Right lung (tissue), 5 donors: ENCODE results near the gene APBB2. TPM values are rescaled to one million over a fixed set of nuclear protein-coding genes. Genes with fewer than 3 reads are reported as not detected.
"Not testable (repeated sequence)": the region's sequence is repeated elsewhere in the genome, so short reads cannot be mapped to it uniquely, and the experiment has no call there.

ENCODE experiments used
- DNase-seq, 2 donors: peaks; one replicate each; pipeline ENCODE4 v3.0.0-alpha.2; 2013
- polyA plus RNA-seq, 5 donors: library from polyadenylated mRNA; unstranded; fragments of 120-200 nt; gene quantifications; one replicate each; pipeline versions ENCODE4 v1.2.1 to v1.2.3, GENCODE V29; 2013; ENCODE audit warnings: inconsistent platforms in 1 of 5, low replicate concordance in 1 of 5; ENCODE audit not compliant: insufficient read length in 5 of 5, insufficient read depth in 1 of 5

APBB2 gene
- polyA plus RNA-seq, 5 donors, result 30.5 to 60.4 (median 48.7) TPM

GRCh38 chr4:40826821-40827220, 387.5 kb downstream of the APBB2 start:
- DNase-seq, result no peak

DNA sequence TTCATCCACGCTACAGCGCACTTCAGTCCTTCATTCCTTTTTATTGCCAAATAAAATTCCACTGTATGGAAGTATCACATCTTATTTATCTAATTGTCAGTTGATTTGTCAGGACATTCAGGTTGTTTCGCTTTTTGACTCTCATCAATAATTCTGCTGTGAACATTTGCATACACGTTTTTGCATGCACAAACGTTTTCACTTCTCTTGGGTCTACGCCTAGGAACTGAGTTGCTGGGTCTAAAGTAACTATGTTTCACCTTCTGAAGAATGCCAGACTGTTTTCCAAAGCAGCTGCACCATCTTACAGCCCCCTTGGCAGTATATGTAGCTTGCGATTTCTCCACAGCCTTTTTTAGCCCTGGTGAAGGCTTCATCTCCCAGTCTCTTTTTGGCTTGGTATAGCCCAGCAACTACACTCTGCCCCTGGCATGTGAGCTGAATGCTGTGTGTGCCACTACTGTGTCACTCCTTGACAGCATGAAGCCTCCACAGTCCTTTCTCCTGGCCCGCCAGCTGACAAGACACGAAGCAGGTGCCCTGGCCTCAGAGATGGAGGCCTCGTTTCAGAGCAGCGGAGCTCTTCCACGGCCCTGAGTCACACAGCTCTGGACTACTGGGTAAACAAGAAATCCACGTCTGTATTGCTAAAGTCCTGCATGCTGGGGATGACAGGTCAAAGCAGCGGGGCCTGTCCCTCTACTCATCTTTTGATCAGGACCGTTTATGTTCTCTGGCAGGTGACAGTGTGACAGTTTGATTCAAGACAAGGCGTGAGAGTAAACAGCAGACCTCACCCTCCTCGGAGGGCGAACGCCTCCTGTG, 389.1 kb downstream of the APBB2 start:
- DNase-seq, result no peak

GRCh38 chr4:40822420-40823166, 391.7 kb downstream of the APBB2 start:
- DNase-seq, result no peak

DNA sequence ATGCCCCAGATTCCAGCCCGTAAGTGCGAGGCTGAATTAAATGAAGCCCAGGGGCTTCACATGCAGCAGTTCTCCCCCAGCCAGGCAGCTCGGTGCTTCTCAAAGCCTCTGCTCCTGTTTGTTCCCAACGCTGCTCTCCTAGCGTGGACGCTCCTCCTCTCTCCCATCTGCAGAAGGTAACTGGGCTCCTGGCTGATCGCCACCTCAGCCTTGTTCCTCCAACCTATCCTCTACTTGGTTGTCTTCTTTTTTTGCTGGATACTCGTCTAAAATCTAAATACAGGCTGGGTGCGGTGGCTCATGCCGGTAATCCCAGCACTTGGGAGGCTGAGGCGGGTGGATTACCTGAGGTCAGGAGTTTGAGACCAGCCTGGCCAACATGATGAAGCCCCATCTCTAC, 394.2 kb downstream of the APBB2 start:
- DNase-seq, result no peak

- not testable (repeated sequence) for DNase-seq
Measured at GRCh38 chr4:40817157-40817556, 397.2 kb downstream of the APBB2 start.

DNA sequence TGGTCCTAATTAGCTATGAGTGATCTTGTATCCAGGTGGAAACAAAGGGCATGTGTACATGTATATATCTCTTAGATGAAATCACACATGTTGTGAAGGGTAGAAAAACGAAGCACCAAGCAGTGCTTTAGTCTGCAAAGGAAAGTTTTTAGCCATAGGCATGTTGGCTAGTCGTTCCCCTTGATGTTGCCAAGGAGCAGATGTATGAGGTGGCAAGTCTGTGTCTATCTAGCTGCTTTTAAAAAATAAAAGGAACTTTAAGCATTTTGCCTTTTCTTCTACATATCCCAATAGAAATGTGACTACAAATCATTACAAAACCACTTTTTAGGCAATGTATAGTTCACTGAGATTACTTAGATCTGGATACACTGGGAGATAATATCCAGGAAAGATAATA, 401.5 kb downstream of the APBB2 start:
- no peak for DNase-seq

- no peak for DNase-seq
Measured at GRCh38 chr4:40812386-40812785, 402.0 kb downstream of the APBB2 start.

- DNase-seq, result no peak
Measured at GRCh38 chr4:40811956-40812355, 402.4 kb downstream of the APBB2 start.

DNA sequence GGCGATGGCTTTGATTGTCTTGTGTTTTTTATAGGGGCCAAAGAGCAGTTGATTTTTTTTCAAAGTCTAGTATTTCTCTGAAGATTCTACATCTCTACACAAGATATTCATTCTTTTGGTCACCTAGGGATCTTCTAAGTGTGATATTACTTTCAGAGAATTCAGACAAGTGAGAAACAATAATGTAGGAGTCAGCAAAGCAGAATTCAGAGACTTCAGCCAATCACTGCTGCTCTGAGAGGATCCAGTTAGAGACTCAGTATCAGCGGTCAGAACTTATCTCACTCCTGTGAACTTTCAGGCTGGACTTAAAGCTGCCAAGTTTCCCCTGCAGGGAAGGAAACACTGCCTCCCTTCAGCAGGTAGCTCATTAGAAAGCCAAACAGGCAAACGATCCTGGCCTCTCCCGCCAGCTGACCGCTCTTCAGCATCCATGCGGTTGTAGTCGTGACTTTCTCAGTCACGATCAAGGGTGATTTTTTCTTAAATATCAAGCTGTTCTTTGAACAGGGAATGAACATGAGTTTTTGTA, 405.4 kb downstream of the APBB2 start:
- DNase-seq, result no peak

DNA sequence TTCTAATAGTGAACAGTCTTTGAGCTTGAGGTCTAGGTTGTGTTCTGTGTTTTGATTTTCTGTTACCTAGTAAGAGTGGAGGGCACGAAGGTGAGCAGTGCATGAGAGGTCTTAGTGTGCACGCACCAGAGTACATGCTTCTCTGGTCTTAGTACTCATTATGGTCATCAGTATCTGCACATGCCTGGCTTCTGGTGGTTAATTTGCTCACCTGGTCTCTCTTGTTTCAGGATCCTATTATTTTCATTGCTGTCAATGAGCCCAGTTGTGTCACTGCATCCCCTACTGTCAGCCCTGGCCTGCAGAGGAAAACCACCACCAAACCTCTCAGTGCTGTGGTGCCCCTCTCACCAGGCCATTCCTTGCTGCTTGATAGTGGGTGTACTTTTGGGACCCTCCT, 409.7 kb downstream of the APBB2 start:
- DNase-seq, result no peak

DNA sequence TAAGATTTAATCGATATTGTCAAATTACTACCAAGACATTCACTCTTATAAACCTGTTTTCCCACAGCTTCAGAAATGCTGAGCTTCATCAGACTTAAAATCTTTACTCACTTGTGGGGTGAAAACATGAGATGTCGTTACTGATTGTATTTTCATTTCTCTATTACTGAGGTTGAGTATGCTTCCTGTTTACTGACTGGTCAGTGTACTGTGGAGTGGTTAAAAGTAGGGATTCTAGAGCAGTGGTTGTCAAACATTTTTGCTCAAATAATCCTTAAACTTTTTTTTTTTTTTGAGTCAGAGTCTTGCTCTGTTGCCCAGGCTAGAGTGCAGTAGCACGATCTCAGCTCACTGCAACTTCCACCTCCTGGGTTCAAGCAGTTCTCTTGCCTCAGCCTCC, 414.3 kb downstream of the APBB2 start:
- DNase-seq, result no peak

- no peak for DNase-seq
Measured at GRCh38 chr4:40789771-40790170, 424.6 kb downstream of the APBB2 start.

- DNase-seq, result no peak
Measured at GRCh38 chr4:40789031-40789430, 425.3 kb downstream of the APBB2 start.

- no peak for DNase-seq
Measured at GRCh38 chr4:40788331-40788730, 426.0 kb downstream of the APBB2 start.

DNA sequence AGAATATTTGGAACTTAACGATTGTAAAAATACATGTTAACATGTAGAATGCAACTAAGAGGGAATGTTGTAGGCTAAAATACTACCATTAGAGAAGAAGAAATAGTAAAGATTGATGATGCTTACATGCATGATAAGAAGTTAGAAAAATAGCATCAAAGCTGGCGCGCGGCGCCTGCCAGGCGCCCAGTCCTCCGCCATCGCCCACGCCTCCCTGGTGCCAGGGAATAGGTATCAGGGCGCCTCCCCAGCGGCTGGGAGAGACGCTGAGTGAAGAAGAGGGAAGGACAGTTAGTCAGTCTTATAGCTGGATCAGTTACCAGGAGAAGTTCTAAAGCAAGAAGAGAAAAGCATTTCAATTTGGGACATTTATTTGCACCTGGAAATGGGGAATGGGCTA, 428.6 kb downstream of the APBB2 start:
- no peak for DNase-seq

- no peak for DNase-seq
Measured at GRCh38 chr4:40782876-40783275, 431.5 kb downstream of the APBB2 start.

GRCh38 chr4:40778090-40778489, 436.3 kb downstream of the APBB2 start:
- DNase-seq, result no peak

DNA sequence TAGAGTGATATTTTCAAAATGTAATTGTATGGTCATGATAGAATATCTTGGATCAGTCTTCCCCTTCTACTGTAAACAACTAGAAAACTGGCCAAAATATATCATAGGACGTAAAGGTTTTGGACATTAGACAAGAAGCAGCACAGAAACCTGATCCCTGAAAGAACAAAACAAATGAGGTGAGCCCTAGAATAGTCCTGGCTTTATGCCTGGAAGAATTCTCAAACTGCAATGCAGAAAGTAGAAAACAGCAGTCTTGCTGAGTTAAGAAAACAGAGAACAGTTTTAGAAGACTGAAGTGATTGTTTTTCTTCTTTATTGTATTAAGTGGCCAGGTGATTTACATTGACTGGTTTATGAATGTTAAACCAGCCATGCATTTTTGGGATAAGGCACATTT, 445.1 kb downstream of the APBB2 start:
- peak in 1 of 2 donors; percentile 4 for DNase-seq

DNA sequence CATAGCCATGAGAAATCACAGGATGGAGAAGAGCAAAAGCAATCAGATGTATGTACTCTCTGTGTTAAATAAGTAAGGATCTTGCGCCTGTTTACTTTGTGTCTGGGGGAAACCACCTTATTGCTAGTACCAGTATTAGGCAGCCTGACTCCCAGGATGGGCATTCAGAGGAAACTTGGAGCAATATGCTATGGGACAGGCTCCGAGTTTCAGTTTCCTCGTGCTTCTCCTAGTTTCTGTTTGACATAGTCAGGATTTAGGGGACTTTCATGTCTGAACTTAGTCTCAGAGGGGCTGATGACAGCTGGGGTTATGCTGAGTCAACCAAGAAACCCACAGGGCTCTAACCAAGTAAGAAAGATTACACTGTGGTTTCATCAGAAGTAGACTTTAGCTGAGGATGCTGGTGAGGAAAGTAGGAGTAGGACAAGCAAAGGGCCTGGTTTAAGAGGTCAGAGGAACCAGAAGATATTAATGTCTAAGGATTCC, 451.1 kb downstream of the APBB2 start:
- no peak for DNase-seq
